ENCODE results near the gene CRYBG3.
A peak's percentile ranks its signal among the peaks of the same experiment; 100 is the strongest.

The CRYBG3 gene

GRCh38 chr3:97817965-97818364 lies 3.8 kb upstream of the CRYBG3 start:
- peaks cover 13 to 36% (median 29%) of the 10 kb centered on the region in 11 experiments for H3K27me3 ChIP-seq
- H3K4me3 ChIP-seq: no peak overlapping the region
- H3K4me2 ChIP-seq: no peak overlapping the region
- H3K27ac ChIP-seq: no peak overlapping the region
- H3K36me3 ChIP-seq: no peaks in the 10 kb centered on the region
- H3K9ac ChIP-seq: no peak overlapping the region
- H3K4me1 ChIP-seq: peaks cover 6 to 17% (median 11%) of the 10 kb centered on the region in 10 experiments; a peak in 18 of 20 replicates
- H4K20me1 ChIP-seq: peaks cover 0 to 1% (median 0%) of the 10 kb centered on the region in 11 experiments; a peak in 2 of 22 replicates
- TF ChIP-seq Cebpa-rat (IDR thresholded peaks at IDR 0.05): no peak
- H3K9me3 ChIP-seq (replicated peaks in 1 of 11): no peaks in the 10 kb centered on the region

GRCh38 chr3:97820780-97821179 lies 1.0 kb upstream of the CRYBG3 start:
- Histone ChIP-seq H3K9ac (peak overlapping the region in 3 of 11 experiments; percentile 83 to 90 (median 83); a peak in 3 of 22 replicates), H3K27me3 (peaks cover 13 to 47% (median 38%) of the 10 kb centered on the region in 11 experiments), H3K27ac (no peak overlapping the region), H3K36me3 (no peaks in the 10 kb centered on the region), H3K4me3 (peak overlapping the region in 9 of 10 experiments; percentile 71 to 91 (median 82); a peak in 16 of 20 replicates), H3K4me2 (peak overlapping the region; percentile 87 to 99 (median 94)), H4K20me1 (peaks cover 0 to 24% (median 5%) of the 10 kb centered on the region in 11 experiments; a peak in 9 of 22 replicates), H3K9me3 (replicated peaks in 1 of 11) (no peaks in the 10 kb centered on the region), H3K4me1 (peaks cover 7 to 23% (median 19%) of the 10 kb centered on the region in 10 experiments; a peak in 18 of 20 replicates)
- TF ChIP-seq Cebpa-rat (IDR thresholded peaks at IDR 0.05): no peak

GRCh38 chr3:97821287-97821773 lies 481 bp upstream of the CRYBG3 start:
- peak overlapping the region; percentile 71 to 91 (median 82) for H3K4me3 ChIP-seq
- no peak for TF ChIP-seq Cebpa-rat (IDR thresholded peaks at IDR 0.05)
- H3K9ac ChIP-seq: peak overlapping the region; percentile 74 to 90 (median 83)
- peak overlapping the region in 3 of 11 experiments; percentile 79 to 88 (median 83); a peak in 4 of 22 replicates for H3K27ac ChIP-seq
- peaks cover 13 to 47% (median 38%) of the 10 kb centered on the region in 11 experiments for H3K27me3 ChIP-seq
- no peaks in the 10 kb centered on the region for H3K36me3 ChIP-seq
- peaks cover 7 to 23% (median 19%) of the 10 kb centered on the region in 10 experiments; a peak in 18 of 20 replicates for H3K4me1 ChIP-seq
- peaks cover 0 to 24% (median 5%) of the 10 kb centered on the region in 11 experiments; a peak in 9 of 22 replicates for H4K20me1 ChIP-seq
- peak overlapping the region; percentile 87 to 99 (median 94) for H3K4me2 ChIP-seq
- H3K9me3 ChIP-seq (replicated peaks in 1 of 11): no peaks in the 10 kb centered on the region

- peak overlapping the region; percentile 55 to 88 (median 70) for H3K27ac ChIP-seq
- H3K4me2 ChIP-seq: peak overlapping the region; percentile 87 to 99 (median 95)
- no peaks in the 10 kb centered on the region for H3K9me3 ChIP-seq (replicated peaks in 1 of 11)
- peaks cover 7 to 23% (median 19%) of the 10 kb centered on the region in 10 experiments; a peak in 18 of 20 replicates for H3K4me1 ChIP-seq
- peaks cover 0 to 26% (median 8%) of the 10 kb centered on the region in 11 experiments; a peak in 10 of 22 replicates for H4K20me1 ChIP-seq
- no peaks in the 10 kb centered on the region for H3K36me3 ChIP-seq
- H3K27me3 ChIP-seq: peaks cover 13 to 47% (median 38%) of the 10 kb centered on the region in 11 experiments
- peak overlapping the region; percentile 74 to 90 (median 83) for H3K9ac ChIP-seq
- peak overlapping the region; percentile 71 to 91 (median 82) for H3K4me3 ChIP-seq
- no peak for TF ChIP-seq Cebpa-rat (IDR thresholded peaks at IDR 0.05)
Observed at GRCh38 chr3:97822359-97822775, 556 bp downstream of the CRYBG3 start.

DNA sequence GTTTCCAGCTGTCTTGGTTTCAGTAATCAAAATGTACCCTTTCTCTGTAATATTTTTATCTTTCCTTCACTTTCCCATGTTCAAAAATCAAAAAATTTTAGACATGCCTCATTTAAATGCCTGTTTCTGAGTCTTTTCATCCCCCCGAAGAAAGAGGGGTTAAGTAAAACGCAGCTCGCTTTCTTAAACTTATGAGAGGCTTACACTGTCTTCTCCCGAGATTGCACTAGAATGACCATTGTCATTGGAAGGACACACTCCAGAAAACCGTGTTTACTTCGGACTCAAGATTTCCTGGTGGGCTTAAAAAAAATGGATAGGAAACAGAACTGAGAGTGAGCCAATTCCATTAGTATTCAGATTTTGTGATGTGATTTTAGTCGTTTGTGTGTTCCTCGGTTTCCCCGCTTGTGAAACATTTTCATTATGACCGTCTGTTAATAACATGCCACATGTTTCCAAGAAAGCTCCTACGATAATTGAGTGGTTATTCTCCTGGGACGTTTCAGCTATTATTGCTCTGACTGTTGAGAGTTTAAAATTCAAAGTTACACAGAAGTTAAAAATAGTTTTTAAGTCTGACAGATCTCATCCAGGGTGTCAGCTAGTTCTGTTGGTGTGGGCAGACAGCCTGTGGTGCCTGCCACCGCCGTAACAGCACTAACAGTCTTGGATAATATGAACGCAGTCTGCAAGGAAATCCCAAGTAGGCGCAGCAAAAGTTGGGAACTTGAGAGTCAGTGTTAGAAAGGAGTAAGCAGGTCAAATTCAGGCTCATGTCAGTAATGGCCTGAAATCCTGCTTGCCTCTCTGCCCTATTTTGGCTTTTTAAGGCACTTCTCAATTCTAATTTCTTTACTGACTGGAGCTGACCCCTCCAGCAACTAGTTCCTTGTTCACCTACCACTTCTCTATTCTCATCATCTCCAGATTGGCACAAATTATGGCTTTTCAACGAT lies 1.5 kb downstream of the CRYBG3 start:
- Histone ChIP-seq H4K20me1 (peaks cover 0 to 33% (median 8%) of the 10 kb centered on the region in 11 experiments; a peak in 10 of 22 replicates), H3K27me3 (peaks cover 13 to 47% (median 38%) of the 10 kb centered on the region in 11 experiments), H3K36me3 (no peaks in the 10 kb centered on the region), H3K4me3 (peak overlapping the region in 9 of 10 experiments; percentile 75 to 91 (median 82); a peak in 18 of 20 replicates), H3K27ac (0 out of 22 replicates have a peak overlapping the region, but pooled peaks of 1 of the 11 experiments have one; percentile 79), H3K4me1 (peaks cover 7 to 23% (median 19%) of the 10 kb centered on the region in 10 experiments; a peak in 18 of 20 replicates), H3K4me2 (peak overlapping the region; percentile 87 to 99 (median 95)), H3K9me3 (replicated peaks in 1 of 11) (no peaks in the 10 kb centered on the region), H3K9ac (peak overlapping the region in 6 of 11 experiments; percentile 81 to 90 (median 84); a peak in 10 of 22 replicates)
- TF ChIP-seq Cebpa-rat (IDR thresholded peaks at IDR 0.05): no peak

DNA sequence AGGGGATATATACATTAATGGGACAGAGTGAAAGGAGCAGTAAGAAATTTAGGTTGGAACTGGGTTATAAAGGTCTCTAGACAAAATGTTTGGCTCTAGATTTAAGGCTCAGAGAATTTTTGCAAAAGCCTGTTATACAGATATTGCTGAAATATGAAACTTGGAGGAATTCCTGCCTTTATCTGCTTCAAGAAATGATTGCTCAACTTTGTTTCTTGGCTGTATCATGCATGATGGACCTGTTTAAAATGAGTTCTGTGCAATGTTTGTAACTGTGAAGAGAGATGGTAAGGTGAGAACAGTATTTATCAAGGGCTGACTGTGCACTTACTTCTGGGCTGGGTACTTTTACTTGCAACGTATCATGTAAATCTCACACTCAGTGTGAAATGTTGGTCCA lies 3.3 kb downstream of the CRYBG3 start:
- Histone ChIP-seq H3K9me3 (replicated peaks in 1 of 11) (no peaks in the 10 kb centered on the region), H4K20me1 (peaks cover 0 to 43% (median 8%) of the 10 kb centered on the region in 11 experiments; a peak in 10 of 22 replicates), H3K4me3 (no peak overlapping the region), H3K9ac (no peak overlapping the region), H3K36me3 (no peaks in the 10 kb centered on the region), H3K4me2 (no peak overlapping the region), H3K27me3 (peaks cover 13 to 39% (median 35%) of the 10 kb centered on the region in 11 experiments), H3K4me1 (peaks cover 7 to 23% (median 19%) of the 10 kb centered on the region in 10 experiments; a peak in 18 of 20 replicates), H3K27ac (no peak overlapping the region)
- TF ChIP-seq Cebpa-rat (IDR thresholded peaks at IDR 0.05): no peak

GRCh38 chr3:97827741-97828471 lies 6.1 kb downstream of the CRYBG3 start:
- Histone ChIP-seq H3K27ac (no peak overlapping the region), H3K36me3 (no peaks in the 10 kb centered on the region; a peak in 1 of 22 replicates), H3K4me2 (no peak overlapping the region), H3K4me3 (no peak overlapping the region), H3K27me3 (peaks cover 0 to 12% (median 7%) of the 10 kb centered on the region in 11 experiments; a peak in 18 of 22 replicates), H4K20me1 (peaks cover 0 to 55% (median 8%) of the 10 kb centered on the region in 11 experiments; a peak in 10 of 22 replicates), H3K4me1 (peaks cover 0 to 12% (median 7%) of the 10 kb centered on the region in 10 experiments; a peak in 16 of 20 replicates), H3K9me3 (replicated peaks in 1 of 11) (no peaks in the 10 kb centered on the region), H3K9ac (no peak overlapping the region)
- no peak for TF ChIP-seq Cebpa-rat (IDR thresholded peaks at IDR 0.05)

DNA sequence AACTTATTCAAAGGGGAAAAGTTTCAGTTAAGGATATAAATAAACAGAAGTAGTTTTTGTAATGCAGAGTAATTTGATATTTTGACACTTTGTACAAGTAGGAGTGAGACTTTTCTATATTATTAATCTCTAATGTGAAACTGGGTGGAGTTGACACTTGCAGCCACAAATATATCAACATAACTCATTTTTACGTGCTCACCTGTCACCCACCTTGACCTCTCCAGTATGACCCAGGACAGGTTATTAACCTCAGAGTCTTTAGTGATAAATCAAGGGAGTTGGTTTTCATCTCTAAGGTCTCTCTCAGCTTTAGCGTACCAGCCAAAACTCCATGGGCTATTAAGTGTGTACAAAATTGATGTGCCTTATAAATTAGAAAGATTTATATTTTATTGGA lies 7.4 kb downstream of the CRYBG3 start:
- H3K4me3 ChIP-seq: no peak overlapping the region
- H3K9me3 ChIP-seq (replicated peaks in 1 of 11): no peaks in the 10 kb centered on the region
- H3K27me3 ChIP-seq: no peaks in the 10 kb centered on the region; a peak in 1 of 22 replicates
- H3K9ac ChIP-seq: no peak overlapping the region
- H3K4me2 ChIP-seq: no peak overlapping the region
- H3K4me1 ChIP-seq: no peaks in the 10 kb centered on the region
- no peak for TF ChIP-seq Cebpa-rat (IDR thresholded peaks at IDR 0.05)
- peaks cover 0 to 47% (median 7%) of the 10 kb centered on the region in 11 experiments; a peak in 9 of 22 replicates for H4K20me1 ChIP-seq
- H3K36me3 ChIP-seq: no peaks in the 10 kb centered on the region; a peak in 1 of 22 replicates
- H3K27ac ChIP-seq: no peak overlapping the region
